Trophoblast cell (in vitro differentiated cells and primary cell): ENCODE data around the gene TBC1D5.

Source experiments
- DNase-seq, 2 donors: peaks; one replicate each; pipeline ENCODE4 v3.0.0-alpha.2; 2016
- H2AFZ ChIP-seq: 2 replicates; pipeline ENCODE4 v1.6.1; 2013; ENCODE audit warnings: low read length, moderate library complexity, mild to moderate bottlenecking; ENCODE audit not compliant: insufficient read depth, poor library complexity
- H2AK5ac ChIP-seq: 2 replicates; pipeline ENCODE4 v1.6.1; 2013; ENCODE audit warnings: mild to moderate bottlenecking, low read length
- H2BK120ac ChIP-seq: 2 replicates; pipeline ENCODE4 v1.6.1; 2013; ENCODE audit warnings: low read length, mild to moderate bottlenecking, moderate library complexity; ENCODE audit not compliant: insufficient read depth, poor library complexity
- H2BK12ac ChIP-seq: 2 replicates; pipeline ENCODE4 v1.6.1; 2013; ENCODE audit warnings: mild to moderate bottlenecking, low read length, moderate library complexity
- H2BK5ac ChIP-seq: 2 replicates; pipeline ENCODE4 v1.6.1; 2013; ENCODE audit warnings: low read length, low read depth, moderate library complexity, mild to moderate bottlenecking; ENCODE audit not compliant: poor library complexity
- H3K14ac ChIP-seq: 2 replicates; pipeline ENCODE4 v1.6.1; 2013; ENCODE audit warnings: mild to moderate bottlenecking, low read length
- H3K18ac ChIP-seq: 2 replicates; pipeline ENCODE4 v1.6.1; 2013; ENCODE audit warnings: mild to moderate bottlenecking, low read length
- H3K23ac ChIP-seq: 2 replicates; pipeline ENCODE4 v1.6.1; 2013; ENCODE audit warnings: low read length
- H3K27ac ChIP-seq: 2 replicates; pipeline ENCODE4 v1.5.1; 2013; ENCODE audit warnings: low read depth, mild to moderate bottlenecking, inconsistent platforms, low read length, moderate library complexity
- H3K27me3 ChIP-seq: 2 replicates; pipeline ENCODE4 v1.6.1; 2013; ENCODE audit warnings: inconsistent platforms, mild to moderate bottlenecking, low read length, moderate library complexity; ENCODE audit not compliant: insufficient read depth
- H3K36me3 ChIP-seq, 2 experiments: 1 replicate in 1 of 2; 2 replicates in 1 of 2; pipeline ENCODE4 v1.6.1; 2013; ENCODE audit warnings: low read length in 2 of 2, mild to moderate bottlenecking in 2 of 2, moderate library complexity in 1 of 2; ENCODE audit not compliant: insufficient read depth in 2 of 2, control insufficient read depth in 1 of 2
- H3K4ac ChIP-seq: 2 replicates; pipeline ENCODE4 v1.6.1; 2013; ENCODE audit warnings: low read depth, mild to moderate bottlenecking, low read length, moderate library complexity
- H3K4me1 ChIP-seq, 2 experiments: 1 replicate in 1 of 2; 2 replicates in 1 of 2; pipeline ENCODE4 v1.6.1; 2013; ENCODE audit warnings: low read length in 2 of 2, mild to moderate bottlenecking in 2 of 2, moderate library complexity in 1 of 2; ENCODE audit not compliant: insufficient read depth in 2 of 2, control insufficient read depth in 1 of 2
- H3K4me2 ChIP-seq: 2 replicates; pipeline ENCODE4 v1.6.1; 2013; ENCODE audit warnings: inconsistent platforms, mild to moderate bottlenecking, low read length, moderate library complexity
- H3K4me3 ChIP-seq: 2 replicates; pipeline ENCODE4 v1.5.1; 2013; ENCODE audit warnings: mild to moderate bottlenecking, low read depth, low read length, inconsistent platforms
- H3K79me1 ChIP-seq: one replicate; pipeline ENCODE4 v1.6.1; 2013; ENCODE audit warnings: low read length
- H3K79me2 ChIP-seq: 2 replicates; pipeline ENCODE4 v1.6.1; 2013; ENCODE audit warnings: low read length, mild to moderate bottlenecking; ENCODE audit not compliant: control insufficient read depth, insufficient read depth, poor library complexity
- H3K9ac ChIP-seq: 2 replicates; pipeline ENCODE4 v1.6.1; 2013; ENCODE audit warnings: mild to moderate bottlenecking, low read length
- H3K9me3 ChIP-seq: 2 replicates; pipeline ENCODE4 v1.6.1; 2013; ENCODE audit warnings: low read depth, mild to moderate bottlenecking, control low read depth, inconsistent platforms, low read length; ENCODE audit not compliant: insufficient read depth
- H4K12ac ChIP-seq: 2 replicates; pipeline ENCODE4 v1.6.1; 2013; ENCODE audit warnings: low read depth, mild to moderate bottlenecking, low read length, moderate library complexity
- H4K8ac ChIP-seq: 2 replicates; pipeline ENCODE4 v1.6.1; 2013; ENCODE audit warnings: low read depth, mild to moderate bottlenecking, low read length, moderate library complexity
- H4K91ac ChIP-seq: one replicate; pipeline ENCODE4 v1.6.1; 2013; ENCODE audit warnings: low read depth, mild to moderate bottlenecking, low read length, moderate library complexity
- whole genome bisulfite sequencing: extraction: QIAGEN DNeasy Blood & Tissue Kit; methylation state at CpG from one replicate; pipeline ENCODE4 v1.1.7; 2013; ENCODE audit warnings: missing lambda C conversion rate; ENCODE audit not compliant: insufficient read length, insufficient coverage; ENCODE audit errors: extremely low coverage; 5-methylcytosine and 5-hydroxymethylcytosine counted together

The TBC1D5 gene

GRCh38 chr3:17680530-17680929, 61.9 kb downstream of the TBC1D5 start:
- Histone ChIP-seq H2BK12ac (no peak overlapping the region), H3K9me3 (no peaks in the 10 kb centered on the region), H2AFZ (no peak overlapping the region), H4K12ac (no peak overlapping the region), H3K4me2 (no peak overlapping the region), H3K79me1 (no peaks in the 10 kb centered on the region), H4K8ac (no peak overlapping the region), H2AK5ac (no peak overlapping the region), H3K79me2 (no peaks in the 10 kb centered on the region), H3K23ac (no peak overlapping the region), H4K91ac (no peak overlapping the region), H2BK120ac (no peak overlapping the region), H3K4ac (no peak overlapping the region), H3K14ac (no peak overlapping the region), H3K27me3 (no peaks in the 10 kb centered on the region), H3K27ac (no peak overlapping the region), H2BK5ac (no peak overlapping the region), H3K18ac (no peak overlapping the region), H3K4me3 (no peak overlapping the region), H3K36me3 (no peaks in the 10 kb centered on the region), H3K4me1 (no peaks in the 10 kb centered on the region), H3K9ac (no peak overlapping the region)
- no peak for DNase-seq

GRCh38 chr3:17678116-17678741, 64.2 kb downstream of the TBC1D5 start:
- no peak overlapping the region for H4K91ac ChIP-seq
- H2AK5ac ChIP-seq = no peak overlapping the region
- H3K79me1 ChIP-seq = no peaks in the 10 kb centered on the region
- H2BK5ac ChIP-seq = no peak overlapping the region
- H3K9ac ChIP-seq = no peak overlapping the region
- no peak overlapping the region for H3K23ac ChIP-seq
- H2AFZ ChIP-seq = no peak overlapping the region
- no peaks in the 10 kb centered on the region for H3K9me3 ChIP-seq
- no peaks in the 10 kb centered on the region for H3K79me2 ChIP-seq
- H3K27ac ChIP-seq = no peak overlapping the region
- no peak for DNase-seq
- H4K12ac ChIP-seq = no peak overlapping the region
- no peak overlapping the region for H3K4ac ChIP-seq
- H3K14ac ChIP-seq = no peak overlapping the region
- H3K27me3 ChIP-seq = no peaks in the 10 kb centered on the region
- no peaks in the 10 kb centered on the region for H3K36me3 ChIP-seq
- H2BK12ac ChIP-seq = no peak overlapping the region
- no peak overlapping the region for H2BK120ac ChIP-seq
- no peaks in the 10 kb centered on the region for H3K4me1 ChIP-seq
- no peak overlapping the region for H3K4me2 ChIP-seq
- no peak overlapping the region for H3K18ac ChIP-seq
- no peak overlapping the region for H4K8ac ChIP-seq
- H3K4me3 ChIP-seq = no peak overlapping the region

GRCh38 chr3:17674082-17674686, 68.2 kb downstream of the TBC1D5 start:
- Histone ChIP-seq H3K27me3 (no peaks in the 10 kb centered on the region), H2BK5ac (no peak overlapping the region), H3K9me3 (no peaks in the 10 kb centered on the region), H3K79me1 (no peaks in the 10 kb centered on the region), H3K4me2 (no peak overlapping the region), H4K91ac (no peak overlapping the region), H3K36me3 (no peaks in the 10 kb centered on the region), H3K4ac (no peak overlapping the region), H4K8ac (no peak overlapping the region), H3K23ac (no peak overlapping the region), H3K9ac (no peak overlapping the region), H3K27ac (no peak overlapping the region), H4K12ac (no peak overlapping the region), H2AFZ (no peak overlapping the region), H2AK5ac (no peak overlapping the region), H3K4me3 (no peak overlapping the region), H2BK120ac (no peak overlapping the region), H2BK12ac (no peak overlapping the region), H3K14ac (no peak overlapping the region), H3K79me2 (no peaks in the 10 kb centered on the region), H3K4me1 (no peaks in the 10 kb centered on the region), H3K18ac (no peak overlapping the region)
- no peak for DNase-seq
- no CpG with 5 or more reads among the region's 2 CpGs for WGBS

GRCh38 chr3:17672506-17672905, 69.9 kb downstream of the TBC1D5 start:
- Histone ChIP-seq H2BK5ac (no peak overlapping the region), H3K14ac (no peak overlapping the region), H2AFZ (no peak overlapping the region), H3K36me3 (no peaks in the 10 kb centered on the region), H3K4ac (no peak overlapping the region), H3K79me2 (no peaks in the 10 kb centered on the region), H3K4me3 (no peak overlapping the region), H2BK120ac (no peak overlapping the region), H3K9ac (no peak overlapping the region), H3K23ac (no peak overlapping the region), H3K27ac (no peak overlapping the region), H2BK12ac (no peak overlapping the region), H3K4me2 (no peak overlapping the region), H3K18ac (no peak overlapping the region), H3K9me3 (no peaks in the 10 kb centered on the region), H4K91ac (no peak overlapping the region), H3K79me1 (no peaks in the 10 kb centered on the region), H3K27me3 (no peaks in the 10 kb centered on the region), H4K8ac (no peak overlapping the region), H4K12ac (no peak overlapping the region), H3K4me1 (no peaks in the 10 kb centered on the region), H2AK5ac (no peak overlapping the region)
- no CpG with 5 or more reads among the region's 3 CpGs for WGBS
- no peak for DNase-seq
